ENCODE measurements around the gene KSR1.
"Not testable (repeated sequence)": the region's sequence is repeated elsewhere in the genome, so short reads cannot be mapped to it uniquely, and the experiment has no call there.

The KSR1 gene

DNA sequence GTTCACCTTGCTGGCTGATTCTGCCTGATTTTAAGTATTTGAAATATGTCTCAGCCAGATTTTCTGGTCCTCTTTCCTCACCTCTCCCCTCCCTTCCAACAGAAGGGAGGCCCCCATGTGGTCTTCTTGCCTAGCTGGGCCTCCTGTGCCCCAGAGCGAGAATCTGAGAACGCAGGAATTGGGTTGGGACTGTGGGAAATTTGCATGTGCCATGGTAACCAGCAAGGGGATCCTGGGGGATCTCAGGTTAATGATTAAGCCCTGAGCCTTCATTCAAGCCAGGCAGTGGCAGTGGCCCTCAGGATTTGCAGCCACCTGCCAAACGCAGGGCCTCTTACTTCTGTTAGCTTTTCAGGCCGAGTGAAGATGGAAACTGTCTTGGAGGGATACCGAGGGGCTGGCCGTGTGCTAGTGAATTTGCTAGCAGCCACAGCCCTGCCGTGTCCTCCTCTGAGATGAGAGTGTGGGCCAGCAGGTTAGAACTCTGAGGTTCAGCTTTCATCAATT, 40.2 kb downstream of the KSR1 start:
- DNase-seq: no peak

DNA sequence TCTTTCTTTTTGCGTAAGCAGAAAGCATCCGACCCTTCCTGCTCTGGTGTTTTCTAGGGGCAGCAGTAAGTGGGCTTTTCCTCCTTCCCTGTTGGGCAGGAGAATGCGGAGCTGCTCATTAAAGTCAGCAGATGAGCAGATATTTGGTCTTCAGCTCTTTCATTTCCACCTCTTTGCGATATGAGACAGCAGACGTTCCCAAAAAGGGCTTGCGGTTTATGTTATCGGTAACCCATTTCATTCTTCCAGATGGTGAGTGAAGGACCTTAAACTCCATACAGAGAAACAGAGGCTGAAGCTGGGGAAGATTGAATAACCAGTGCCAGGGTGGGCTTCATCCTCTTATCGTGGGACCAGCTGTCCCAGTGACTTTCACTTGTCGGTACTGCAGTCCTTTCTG, 40.7 kb downstream of the KSR1 start:
- no peak for DNase-seq

DNA sequence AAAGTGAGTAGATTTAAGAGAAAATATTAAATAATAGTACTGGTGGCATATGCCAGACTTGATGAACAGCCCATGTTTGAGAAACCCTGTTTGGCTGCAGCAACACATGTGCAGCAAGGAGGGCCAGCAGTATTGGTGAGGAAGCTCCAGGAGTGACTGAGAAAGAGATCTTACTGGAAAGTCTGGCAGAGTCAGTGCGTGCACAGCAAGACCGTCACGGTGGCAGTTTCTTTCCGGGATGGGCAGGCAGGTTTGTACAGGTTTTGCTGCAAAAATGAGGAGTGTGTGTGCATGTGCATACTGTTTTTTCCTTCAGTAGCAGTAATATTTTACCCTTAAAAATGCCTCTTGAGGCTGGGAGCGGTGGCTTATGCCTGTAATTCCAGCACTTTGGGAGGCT, 41.4 kb downstream of the KSR1 start:
- DNase-seq: no peak

DNA sequence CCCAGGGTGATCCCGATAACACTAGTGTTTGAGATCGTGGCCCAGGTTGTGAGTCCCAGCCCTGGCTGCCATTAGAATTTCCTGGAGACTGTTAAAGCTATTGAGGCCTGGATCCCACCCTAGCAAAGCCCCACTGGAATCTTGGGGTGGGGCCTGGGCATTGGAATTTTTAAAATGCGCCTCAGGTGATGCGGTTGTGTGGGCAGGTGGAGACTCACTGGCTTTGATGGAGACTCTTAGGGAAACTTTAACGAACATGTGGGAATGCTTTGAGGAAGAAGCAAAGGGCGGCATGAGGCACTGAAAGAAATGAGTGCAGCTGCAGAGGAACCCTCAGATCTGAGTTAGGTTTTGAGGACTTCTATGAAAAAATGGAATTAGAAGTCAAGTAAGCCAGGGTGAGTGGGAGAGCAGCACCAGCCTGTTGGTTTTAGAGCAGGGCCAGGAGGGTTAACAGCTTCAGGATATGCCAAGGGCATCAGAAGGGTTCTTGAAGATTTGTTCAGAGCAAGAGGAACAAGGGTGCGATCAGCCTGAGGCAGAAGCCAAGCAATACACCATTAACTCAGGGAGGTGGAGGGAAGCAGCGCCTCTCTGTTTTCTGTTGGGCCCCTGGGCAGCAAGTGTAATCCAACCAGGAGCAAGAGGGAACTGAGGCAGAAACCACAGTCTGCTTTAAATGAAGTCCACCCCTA, 42.5 kb downstream of the KSR1 start:
- DNase-seq: no peak

DNA sequence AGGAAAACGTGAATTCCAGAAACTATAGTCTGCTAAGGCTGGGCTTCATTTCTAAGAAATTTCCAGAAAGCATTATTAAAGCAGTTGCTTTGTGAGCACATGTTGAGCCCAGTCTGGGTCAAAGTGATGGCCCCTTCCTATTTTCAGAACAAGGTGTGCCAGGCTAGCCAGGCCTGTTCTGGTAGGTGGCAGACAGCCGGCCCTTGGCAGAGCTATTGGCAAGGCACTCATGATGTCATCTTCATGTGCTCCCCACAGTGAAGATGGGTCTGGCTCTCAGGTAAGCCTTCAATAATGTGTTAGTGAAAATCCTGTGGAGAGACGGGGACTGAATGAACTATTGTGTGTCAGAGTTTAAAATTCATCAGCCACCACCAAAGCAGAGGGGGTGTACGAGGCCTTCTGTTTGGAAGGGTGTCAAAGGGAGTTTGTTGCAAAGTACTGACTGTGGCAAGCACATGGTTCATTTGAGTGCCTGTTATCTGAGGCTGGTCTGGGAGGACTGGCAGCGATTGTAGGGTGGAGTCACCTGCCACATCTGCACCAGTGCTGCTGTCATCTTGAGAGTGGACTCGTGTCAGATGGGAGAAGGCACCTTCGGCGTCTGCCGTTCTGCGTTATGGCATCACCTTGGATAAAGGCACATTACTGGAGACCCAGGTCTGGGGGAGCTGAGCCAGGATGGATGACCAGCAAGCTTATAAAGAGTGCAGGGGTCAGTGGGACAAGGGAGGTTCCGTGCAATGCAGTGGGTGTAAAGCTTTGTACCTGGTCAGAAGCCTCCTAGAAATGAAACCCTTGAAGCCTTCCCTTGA, 43.4 kb downstream of the KSR1 start:
- DNase-seq: no peak

DNA sequence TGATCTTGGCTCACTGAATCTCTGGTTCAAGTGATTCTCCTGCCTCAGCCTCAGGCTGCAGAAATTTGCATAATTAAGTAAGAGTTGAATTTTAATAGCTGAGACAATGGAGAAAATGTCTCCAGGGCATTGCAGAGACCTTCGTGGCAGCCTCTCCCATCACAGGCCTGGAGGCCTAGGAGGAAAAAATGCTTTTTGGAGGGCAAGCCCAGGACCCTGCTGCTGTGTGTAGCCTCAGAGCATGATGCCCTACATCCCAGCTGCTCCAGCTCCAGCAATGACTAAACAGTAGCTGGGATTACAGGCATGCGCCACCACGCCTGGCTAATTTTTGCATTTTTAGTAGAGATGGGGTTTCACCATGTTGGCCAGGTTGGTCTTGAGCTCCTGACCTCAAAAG, 45.1 kb downstream of the KSR1 start:
- not testable (repeated sequence) for DNase-seq

DNA sequence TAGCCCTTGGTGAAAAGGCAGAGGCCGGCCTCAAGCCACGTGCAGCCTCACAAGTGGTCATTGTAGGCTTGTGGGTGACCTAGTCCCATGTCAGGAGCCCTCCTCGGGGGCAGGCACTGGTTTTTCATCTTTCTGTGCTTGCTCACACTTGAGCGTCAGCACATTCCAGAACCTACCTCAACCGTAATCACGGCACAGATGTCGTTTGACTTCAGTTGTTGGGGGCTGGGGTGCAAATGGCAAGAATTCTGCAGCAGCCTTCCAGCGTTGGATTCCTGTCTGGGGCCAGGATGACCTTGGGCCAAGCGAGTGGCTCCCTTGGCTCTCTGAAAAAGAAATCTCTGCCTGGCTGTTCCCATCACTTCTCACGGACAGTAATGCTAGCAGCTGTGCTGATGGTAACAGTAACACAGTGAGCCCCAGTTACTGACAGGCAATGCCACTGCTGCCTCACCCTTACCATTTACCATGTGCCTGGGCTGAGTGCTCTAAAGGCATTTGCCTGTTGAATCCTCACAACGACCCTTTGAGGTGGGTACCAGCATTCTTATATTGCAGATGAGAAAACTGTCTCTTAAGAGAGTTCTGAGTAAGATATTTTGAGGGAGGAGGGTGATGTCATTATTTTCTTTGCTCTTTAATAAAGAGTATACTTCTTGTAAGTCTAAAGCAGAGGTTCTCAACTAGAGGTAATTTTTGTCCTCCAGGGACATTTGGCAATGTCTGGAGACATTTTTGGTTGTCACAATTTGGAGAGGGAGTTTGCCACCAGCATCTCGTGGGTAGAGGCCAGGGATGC, 46.5 kb downstream of the KSR1 start:
- DNase-seq: no peak

DNA sequence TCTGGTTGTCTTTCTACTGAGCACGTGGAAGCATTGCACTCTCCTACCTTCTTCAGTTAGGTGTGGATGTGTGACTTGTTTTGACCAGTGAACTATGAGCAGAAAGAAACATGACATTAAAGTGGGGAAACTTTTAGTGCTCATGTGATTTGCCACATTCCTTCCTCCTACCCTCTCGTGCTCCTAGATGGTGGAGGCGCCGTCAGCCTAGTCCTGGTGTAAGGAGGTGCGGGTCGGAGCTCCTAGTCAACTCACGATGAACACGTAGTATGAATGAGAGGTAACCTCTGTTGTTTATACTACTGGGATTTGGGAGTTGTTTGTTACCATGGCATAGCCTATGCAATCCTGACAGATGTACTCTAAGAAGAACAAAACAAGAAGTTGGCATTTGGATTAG, 47.4 kb downstream of the KSR1 start:
- no peak for DNase-seq

DNA sequence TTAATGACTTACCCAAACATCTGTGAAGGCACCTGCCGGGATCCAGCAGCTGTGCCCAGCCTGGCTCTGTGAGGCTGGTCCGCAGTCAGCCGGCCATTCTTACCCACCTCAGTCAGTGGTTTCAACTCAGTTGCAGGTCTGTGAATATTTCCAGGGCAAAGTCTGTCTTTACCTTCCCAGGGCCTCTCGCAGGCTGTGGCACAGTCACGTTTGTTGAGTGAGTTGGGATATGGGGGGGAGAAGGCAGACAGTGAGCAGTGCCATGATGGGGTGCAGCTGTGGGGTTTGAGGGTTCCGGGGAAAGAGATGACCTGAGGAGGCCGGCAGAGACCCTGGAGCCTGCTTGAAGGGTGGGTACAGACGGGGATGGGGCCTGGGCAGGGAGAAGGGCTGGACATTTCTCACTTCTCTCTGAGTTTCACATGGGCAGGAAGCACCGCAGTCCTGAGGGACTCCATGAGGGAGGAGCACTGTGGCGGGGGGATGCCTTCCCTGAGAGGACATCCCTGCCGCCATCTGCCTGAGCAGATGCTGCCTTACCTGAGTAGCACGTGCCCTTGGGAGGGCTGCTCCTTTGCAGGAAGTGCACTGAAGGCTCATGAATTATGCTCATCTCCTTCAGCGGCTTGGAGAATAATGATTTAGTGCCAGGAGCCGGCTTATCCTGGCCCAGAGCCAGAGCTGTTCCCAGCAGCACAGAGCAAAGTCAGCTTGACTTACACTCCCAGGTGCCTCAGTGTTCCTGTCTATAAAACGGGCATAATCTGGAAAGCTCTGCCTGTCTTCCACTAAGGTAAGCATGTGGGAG, 48.1 kb downstream of the KSR1 start:
- no peak for DNase-seq

DNA sequence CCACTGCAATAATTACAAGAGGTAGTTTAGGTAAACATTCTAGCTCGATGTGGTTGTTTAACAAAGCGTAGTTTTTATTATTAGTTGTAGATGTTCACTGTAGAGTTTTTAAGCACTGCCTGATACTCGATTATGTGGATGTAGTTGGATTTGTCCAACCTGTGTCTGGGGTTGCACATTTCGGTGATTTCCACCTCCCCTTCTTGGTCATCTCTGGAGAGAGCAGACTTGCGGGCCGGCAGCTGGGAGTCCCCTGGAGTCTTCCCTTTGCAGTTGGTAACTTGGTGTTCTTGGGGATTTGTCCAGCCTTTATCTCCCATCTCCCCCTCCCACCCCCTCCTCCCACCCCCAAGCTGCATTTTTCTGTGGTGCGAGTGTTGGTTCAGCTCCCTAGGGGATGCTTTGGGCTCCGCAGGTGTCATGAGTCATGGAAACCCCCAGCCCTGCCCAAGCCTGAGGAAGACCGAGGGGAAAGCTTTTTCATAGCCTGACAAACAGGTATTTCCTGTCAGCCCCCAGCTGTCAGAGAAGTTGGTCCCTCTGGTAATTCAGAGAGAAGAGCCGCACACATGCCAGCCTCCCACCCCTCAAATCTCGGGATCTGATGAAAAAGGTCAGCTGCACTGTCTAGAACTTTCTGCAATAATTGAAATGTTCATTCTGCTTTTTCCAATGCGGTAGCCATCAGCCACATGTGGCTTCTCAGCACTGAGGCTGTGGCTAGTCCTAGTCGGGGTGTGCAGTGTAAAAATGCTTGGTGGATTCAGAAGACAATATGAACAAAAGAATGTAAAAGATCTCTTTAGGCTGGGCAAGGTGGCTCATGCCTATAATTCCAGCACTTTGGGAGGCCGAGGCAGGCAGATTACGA, 50.3 kb downstream of the KSR1 start:
- DNase-seq: no peak

DNA sequence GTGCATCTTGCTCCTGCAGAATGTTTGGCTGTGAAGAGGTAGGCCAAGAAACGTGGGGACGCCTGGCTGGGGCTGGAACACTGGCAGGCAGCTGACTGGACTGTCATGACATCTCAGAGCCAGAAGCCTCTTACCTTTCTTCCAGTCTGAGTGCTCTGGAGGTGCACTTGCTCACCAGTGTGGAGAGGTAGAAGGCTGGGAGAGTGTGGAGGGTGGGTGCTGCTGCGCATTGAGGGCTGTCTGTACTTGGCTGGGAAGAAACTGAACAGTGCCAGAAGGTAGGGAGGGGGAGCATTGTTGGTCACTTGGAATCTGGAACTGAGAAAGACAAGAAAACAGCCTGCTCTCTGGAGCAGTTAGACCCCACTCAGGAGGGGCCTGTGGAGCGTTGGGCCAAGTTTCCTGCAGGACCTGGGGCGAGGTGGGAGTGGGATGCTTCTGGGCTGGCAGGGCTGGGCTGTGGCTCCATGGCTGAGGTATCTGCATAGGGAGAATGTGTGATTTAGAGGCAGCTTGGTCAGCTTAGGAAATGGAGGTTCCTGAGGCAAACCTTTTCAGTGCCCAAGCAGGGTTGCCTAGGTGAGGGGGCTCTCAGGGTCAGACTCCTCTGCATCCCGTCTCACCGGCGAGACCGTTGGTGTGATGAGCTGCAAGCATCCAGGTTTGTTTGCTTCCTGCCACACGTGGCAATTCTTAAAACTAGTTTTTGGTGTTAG, 55.1 kb downstream of the KSR1 start:
- no peak for DNase-seq

DNA sequence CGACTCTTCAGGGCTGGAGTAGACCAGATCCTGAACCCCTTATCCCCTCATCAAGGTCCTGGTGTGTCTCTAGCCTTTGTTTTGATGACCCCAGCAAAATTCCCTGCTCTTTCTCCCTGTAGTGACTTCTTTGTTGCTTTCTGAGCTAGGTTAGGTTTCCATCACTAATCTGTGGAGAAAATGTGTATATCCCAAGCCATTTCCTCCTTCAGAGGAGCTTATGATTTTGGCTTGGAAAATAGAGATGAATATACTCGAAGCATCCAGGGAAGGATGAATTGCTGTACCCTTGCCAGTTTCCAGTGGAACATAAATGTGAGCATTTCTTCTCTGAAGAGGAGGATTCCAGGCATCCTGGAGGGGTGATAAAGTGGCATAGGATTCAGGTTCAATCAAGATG, 55.8 kb downstream of the KSR1 start:
- DNase-seq: no peak

DNA sequence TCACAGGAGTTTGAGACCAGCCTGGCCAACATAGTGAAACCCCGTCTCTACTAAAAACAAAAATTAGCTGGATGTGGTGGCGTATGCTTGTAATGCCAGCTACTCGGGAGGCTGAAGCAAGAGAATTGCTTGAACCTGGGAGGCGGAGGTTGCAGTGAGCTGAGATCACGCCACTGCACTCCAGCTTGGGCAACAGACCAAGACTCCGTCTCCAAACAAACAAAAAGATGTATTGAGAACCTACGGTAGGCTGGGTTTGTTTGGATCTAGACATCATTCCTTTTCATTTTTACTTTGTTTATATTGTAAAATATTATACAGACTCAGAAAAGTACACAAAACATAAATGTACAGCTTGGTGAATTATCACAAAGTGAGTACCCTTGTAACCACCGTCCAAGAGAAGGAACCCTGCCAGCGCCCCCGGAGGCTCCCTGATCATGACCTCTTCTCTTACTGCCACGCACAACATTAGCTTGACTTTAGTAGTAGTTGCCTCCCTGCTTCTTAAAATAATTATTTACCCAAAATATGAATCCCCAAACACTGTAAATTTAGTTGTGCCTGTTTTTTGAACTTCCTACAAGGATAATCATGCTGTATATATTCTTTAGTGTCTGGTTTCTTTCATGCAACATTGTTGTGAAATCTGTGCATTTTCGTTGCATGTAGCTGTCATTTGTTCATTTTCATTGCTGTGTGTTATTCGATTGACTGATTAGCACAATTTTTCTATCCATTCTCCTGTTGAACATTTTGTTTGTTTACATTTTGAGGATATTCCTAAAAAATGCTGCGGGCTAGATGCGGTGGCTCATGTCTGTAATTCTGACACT, 56.5 kb downstream of the KSR1 start:
- no peak for DNase-seq

DNA sequence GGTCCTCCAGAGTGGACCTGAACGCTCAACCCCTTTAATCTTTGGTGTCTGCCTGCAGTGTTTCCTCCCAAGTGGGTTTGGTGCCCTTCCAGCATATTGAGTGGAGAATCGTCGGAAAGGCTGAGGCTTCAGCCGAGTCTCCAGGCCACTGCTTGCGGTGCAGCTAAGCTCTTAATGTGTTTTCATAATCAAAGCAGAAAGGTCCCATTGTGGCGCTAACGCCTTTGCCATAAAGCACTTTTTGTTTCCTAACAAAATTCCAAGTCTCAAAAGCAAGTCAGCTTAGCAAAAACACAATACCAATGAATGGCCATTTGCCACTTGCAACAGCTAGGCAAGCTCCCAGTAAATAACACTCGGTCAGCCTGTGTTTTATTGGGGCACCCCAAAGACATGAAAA, 57.6 kb downstream of the KSR1 start:
- DNase-seq: no peak

DNA sequence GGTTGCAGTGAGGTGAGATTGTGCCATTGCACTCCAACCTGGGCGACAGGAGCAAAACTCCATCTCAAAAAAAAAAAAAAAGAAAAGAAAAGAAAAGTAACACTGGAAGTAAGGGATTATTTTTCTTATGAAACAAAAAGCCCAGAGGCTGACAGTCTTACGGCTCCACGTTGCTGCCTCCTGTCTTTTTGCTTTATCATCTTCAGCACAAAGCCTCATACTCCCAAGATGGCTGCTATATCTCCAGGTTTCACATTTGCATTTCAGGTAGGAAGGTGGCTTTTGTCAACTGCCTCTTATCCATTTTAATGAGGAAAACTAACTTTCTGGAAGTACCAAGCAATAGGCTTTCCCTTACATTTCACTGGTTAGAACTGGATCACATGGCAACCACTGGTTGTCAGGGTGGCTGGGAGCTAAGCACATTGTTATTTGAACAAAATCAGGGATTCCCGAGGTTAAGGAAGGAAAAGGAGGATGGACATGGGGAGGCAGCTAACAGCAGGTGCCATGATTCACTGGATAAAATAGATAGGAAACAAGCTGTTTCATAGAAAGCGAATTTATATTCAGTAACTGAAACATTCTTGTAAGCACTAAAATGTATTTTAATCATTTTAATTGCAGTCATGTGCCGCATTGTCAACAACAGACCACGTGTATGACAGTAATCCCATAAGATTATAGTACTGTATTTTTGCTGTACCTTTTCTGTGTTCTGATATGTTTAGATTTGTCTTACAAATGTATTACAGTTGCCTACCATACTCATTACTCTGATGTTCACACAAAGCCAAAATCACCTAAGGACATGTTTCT, 58.6 kb downstream of the KSR1 start:
- no peak for DNase-seq

DNA sequence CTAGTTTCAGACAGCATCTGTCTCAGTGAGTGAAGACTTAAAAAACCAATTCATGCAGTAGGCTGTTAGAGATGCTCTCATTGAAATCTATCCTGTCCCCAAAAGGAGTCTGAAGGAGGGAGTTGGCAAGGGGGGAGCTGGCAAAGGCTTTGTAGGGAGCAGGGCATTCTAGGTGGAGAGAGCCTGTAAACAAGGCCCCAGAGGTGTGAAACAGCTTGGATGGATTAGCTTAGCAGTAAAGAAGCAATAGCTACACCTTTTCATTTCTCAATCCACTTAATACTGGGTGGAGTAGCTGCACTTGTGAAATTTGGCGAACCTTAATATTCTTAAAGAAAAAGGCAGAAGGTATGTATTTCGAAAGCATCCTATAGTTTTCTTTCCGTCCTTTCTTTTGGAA, 61.8 kb downstream of the KSR1 start:
- no peak for DNase-seq

DNA sequence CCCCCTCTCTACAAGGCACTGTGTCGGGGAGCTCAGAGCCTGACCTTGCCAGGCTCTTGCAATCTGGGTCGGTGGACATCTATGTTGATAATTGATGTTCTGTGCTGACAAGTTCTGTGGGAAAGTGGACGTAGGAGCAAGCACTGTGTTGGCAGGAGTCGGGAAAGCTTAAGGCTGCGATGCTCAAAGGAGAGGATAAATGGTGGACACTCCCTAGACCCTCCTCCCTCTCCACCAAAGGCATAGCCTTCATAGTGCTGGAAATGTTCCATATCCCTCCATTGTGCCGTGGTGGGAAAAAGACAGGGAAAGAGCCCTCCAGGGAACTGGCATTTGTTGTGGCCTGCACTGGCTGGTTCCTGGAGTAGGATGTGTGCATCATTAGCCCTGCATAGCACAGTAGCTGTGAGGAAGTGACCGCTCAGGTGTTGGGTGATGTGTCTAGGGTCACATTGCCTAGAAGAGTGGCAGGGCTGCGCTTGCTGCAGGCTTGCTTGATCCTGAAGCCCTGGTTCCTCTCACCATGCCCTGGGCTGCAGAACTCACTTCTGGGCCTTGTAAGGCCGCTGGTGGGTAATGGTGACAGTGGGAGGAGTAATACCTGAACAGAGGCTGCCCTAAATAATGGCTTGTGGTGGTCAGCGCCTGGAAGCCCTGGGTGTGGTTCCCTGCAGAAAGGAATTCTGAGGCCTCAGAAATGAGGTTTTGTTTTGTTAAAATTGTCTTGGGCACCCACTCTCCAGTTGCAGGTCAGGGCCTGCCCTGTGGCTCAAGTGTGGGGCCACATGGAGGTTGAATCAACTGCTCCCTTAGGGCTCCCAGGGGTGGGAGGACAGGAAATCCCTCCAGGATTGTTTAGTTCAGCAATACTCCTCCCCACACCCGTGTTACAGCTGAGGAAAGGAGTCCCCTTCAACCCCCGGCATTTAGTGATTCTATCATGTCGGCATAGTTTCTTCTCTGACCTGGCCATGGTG, 62.6 kb downstream of the KSR1 start:
- no peak for DNase-seq

DNA sequence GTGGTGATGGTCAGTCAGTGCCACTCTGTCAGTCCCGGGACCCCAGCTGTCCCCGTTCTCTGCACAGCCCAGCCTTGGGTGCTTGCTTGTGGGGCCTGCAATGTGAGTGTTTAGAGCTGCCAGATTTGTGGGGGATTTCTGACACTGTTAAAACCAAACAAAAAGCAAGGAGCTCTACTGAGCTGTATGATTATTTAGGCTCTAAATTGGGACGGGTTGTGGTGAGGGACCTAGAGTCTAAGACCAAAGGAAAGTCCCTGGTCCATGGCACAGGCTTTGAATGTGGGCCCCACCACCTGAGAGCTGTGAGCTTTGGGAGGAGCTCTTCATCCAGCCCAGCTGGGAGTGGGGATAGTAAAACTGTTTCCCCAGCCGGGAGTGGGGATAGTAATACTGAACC, 63.3 kb downstream of the KSR1 start:
- DNase-seq: no peak
